ENCODE data around the gene S100PBP. TPM values are rescaled to one million over a fixed set of nuclear protein-coding genes. Genes with fewer than 3 reads are reported as not detected.
"Not testable (repeated sequence)": the region's sequence is repeated elsewhere in the genome, so short reads cannot be mapped to it uniquely, and the experiment has no call there.

Gene S100PBP
- total and polyA plus RNA-seq, 4 donors, result 30.2 to 54.9 (median 48.4) TPM

DNA sequence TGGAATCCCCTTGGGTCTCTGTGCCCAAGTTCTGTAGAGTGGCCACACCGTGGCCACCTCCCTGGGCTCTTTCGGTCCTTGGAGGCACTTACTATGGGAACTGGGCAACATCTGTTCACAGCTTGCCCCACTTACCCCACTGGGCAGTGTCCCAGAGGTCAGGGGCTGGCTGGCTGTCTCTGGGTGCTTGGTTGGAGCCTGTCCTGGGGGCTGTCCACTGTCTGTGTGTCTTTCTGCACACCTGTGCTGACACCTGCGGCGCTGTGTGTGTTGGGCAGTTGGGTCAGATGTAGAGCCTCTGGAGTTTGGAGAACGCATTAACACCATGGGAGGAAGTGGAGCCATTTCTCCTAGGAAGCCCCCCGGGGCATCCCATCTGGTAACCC lies 85.1 kb downstream of the S100PBP start:
- Histone ChIP-seq H3K9me3 (ENCODE audit: control insufficient read depth, insufficient read depth, low read length) (no peaks in the 10 kb centered on the region), H3K36me3 (ENCODE audit: control insufficient read depth, insufficient read depth, low read length) (peaks cover 6% of the 10 kb centered on the region), H3K4me1 (ENCODE audit: control insufficient read depth, insufficient read depth, low read length) (peaks cover 14% of the 10 kb centered on the region), H3K27ac (ENCODE audit: low read depth, low read length) (no peak overlapping the region), H3K4me3 (ENCODE audit: low read depth, low read length) (no peak overlapping the region), H3K27me3 (ENCODE audit: control insufficient read depth, insufficient read depth, low read length) (peaks cover 21% of the 10 kb centered on the region)
- no peak for DNase-seq (ENCODE audit: low read depth in 4 of 6, low spot score in 6 of 6)
- 71% methylated on average over 6 of the region's 6 CpGs for WGBS (ENCODE audit: insufficient coverage)

DNA sequence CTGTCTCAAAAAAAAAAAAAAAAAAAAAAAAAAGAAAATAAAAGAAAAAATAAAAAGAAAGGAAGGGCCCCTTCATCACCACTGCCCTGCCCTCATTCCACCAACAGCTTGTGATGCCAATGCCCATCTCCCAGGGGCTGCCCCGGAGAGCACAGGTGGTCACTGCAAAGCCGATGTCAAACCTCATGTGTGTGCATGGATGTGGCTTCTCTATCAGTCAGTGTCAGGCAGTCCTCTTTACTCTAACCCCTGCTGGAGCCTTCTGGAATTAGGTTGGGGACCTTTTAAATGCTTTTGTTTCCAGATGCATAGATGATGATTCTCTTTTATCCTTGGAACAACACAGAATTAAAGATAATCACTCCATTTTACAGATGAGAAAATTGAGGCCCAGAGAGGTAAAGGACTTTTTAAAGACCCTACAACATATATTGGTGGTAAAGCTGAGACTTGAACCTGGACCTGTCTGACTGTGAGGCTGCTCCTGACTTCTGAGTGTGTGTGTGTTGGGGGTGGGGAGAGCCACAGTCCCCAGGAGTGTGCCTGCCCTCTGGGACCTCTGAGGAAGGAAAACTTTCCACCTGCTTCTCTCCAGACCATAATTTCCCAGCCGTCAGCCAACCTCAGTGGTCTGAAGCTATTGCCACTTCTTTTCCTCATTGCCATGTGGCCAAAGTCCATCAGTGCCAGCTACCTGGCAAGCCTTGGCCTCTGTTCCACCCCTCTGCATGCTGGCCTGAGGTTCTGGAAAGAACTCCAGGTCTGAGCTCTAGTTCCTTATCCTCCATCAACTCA lies 86.7 kb downstream of the S100PBP start:
- 56% methylated on average over 1 of the region's 3 CpGs for WGBS (ENCODE audit: insufficient coverage)
- H3K27me3 ChIP-seq (ENCODE audit: control insufficient read depth, insufficient read depth, low read length), result peaks cover 21% of the 10 kb centered on the region
- H3K4me1 ChIP-seq (ENCODE audit: control insufficient read depth, insufficient read depth, low read length), result peaks cover 14% of the 10 kb centered on the region
- no peaks in the 10 kb centered on the region for H3K36me3 ChIP-seq (ENCODE audit: control insufficient read depth, insufficient read depth, low read length)
- DNase-seq (ENCODE audit: low read depth in 4 of 6, low spot score in 6 of 6), result no peak
- H3K27ac ChIP-seq (ENCODE audit: low read depth, low read length), result no peak overlapping the region
- H3K9me3 ChIP-seq (ENCODE audit: control insufficient read depth, insufficient read depth, low read length), result no peaks in the 10 kb centered on the region
- H3K4me3 ChIP-seq (ENCODE audit: low read depth, low read length), result no peak overlapping the region

DNA sequence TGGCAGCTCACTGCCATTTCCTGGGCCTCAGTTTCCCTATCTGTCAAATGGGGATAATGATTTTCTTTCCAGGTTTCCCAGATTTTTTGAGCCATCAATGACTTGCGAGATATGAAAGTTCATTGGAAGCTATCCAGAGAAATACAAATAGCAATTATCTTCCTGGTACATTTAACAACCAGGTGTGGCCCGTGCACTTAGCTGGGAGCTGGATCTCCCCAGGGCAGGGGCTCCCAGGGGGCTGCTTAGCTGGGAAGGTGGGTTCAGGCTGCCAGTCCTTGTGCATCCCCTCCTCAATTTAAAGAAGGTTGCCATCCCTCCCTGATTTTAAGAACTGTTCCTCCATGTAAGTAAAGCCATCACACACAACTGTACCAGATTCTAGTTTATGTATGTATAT lies 87.3 kb downstream of the S100PBP start:
- H3K9me3 ChIP-seq (ENCODE audit: control insufficient read depth, insufficient read depth, low read length), result no peaks in the 10 kb centered on the region
- peaks cover 14% of the 10 kb centered on the region for H3K4me1 ChIP-seq (ENCODE audit: control insufficient read depth, insufficient read depth, low read length)
- no peak for DNase-seq (ENCODE audit: low read depth in 4 of 6, low spot score in 6 of 6)
- H3K27ac ChIP-seq (ENCODE audit: low read depth, low read length), result no peak overlapping the region
- WGBS (ENCODE audit: insufficient coverage), result 86% methylated on average over 1 of the region's 2 CpGs
- H3K4me3 ChIP-seq (ENCODE audit: low read depth, low read length), result no peak overlapping the region
- H3K36me3 ChIP-seq (ENCODE audit: control insufficient read depth, insufficient read depth, low read length), result no peaks in the 10 kb centered on the region
- peaks cover 21% of the 10 kb centered on the region for H3K27me3 ChIP-seq (ENCODE audit: control insufficient read depth, insufficient read depth, low read length)

DNA sequence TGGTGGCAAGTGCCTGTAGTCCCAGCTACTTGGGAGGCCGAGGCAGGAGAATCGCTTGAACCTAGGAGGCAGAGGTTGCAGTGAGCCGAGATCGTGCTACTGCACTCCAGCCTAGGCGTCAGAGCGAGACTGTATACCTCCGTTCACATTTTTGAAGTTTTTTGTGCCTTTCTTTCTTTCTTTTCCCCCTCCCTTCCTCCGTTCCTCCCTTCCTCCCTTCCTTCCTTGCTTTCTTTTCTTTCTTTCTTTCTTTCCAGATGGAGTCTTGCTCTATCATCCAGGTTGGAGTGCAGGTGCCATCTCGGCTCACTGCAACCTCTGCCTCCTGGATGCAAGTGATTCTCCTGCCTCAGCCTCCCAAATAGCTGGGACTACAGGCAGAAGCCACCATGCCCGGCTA lies 88.1 kb downstream of the S100PBP start:
- H3K4me1 ChIP-seq (ENCODE audit: control insufficient read depth, insufficient read depth, low read length); H3K36me3 ChIP-seq (ENCODE audit: control insufficient read depth, insufficient read depth, low read length); DNase-seq (ENCODE audit: low read depth in 4 of 6, low spot score in 6 of 6); H3K4me3 ChIP-seq (ENCODE audit: low read depth, low read length); H3K9me3 ChIP-seq (ENCODE audit: control insufficient read depth, insufficient read depth, low read length); H3K27ac ChIP-seq (ENCODE audit: low read depth, low read length): not testable (repeated sequence)
- 82% methylated on average over 10 of the region's 10 CpGs for WGBS (ENCODE audit: insufficient coverage)
- H3K27me3 ChIP-seq (ENCODE audit: control insufficient read depth, insufficient read depth, low read length), result peaks cover 14% of the 10 kb centered on the region

DNA sequence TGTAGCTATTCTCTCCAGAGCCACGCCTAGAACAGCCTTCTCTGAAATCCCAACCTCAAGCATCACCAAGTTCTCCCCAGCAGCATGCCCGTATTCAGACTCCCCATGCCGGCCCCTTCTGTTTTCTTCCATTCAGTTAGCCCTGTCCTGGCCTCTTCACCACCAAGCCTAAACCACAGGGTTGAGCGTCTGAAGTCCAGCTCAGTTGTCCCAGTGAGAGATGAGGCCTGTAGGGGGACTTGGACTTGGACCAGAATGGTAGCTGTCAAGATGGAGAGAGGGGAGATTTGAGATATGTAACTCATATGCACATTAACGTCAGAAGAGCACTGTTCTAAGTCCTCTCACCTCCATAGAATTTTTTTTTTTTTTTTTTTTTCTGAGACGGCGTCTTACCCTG lies 89.2 kb downstream of the S100PBP start:
- Histone ChIP-seq H3K27me3 (ENCODE audit: control insufficient read depth, insufficient read depth, low read length) (peaks cover 6% of the 10 kb centered on the region), H3K9me3 (ENCODE audit: control insufficient read depth, insufficient read depth, low read length) (no peaks in the 10 kb centered on the region), H3K4me3 (ENCODE audit: low read depth, low read length) (no peak overlapping the region), H3K36me3 (ENCODE audit: control insufficient read depth, insufficient read depth, low read length) (no peaks in the 10 kb centered on the region), H3K27ac (ENCODE audit: low read depth, low read length) (no peak overlapping the region), H3K4me1 (ENCODE audit: control insufficient read depth, insufficient read depth, low read length) (peaks cover 2% of the 10 kb centered on the region)
- 88% methylated on average over 3 of the region's 7 CpGs for WGBS (ENCODE audit: insufficient coverage)
- no peak for DNase-seq (ENCODE audit: low read depth in 4 of 6, low spot score in 6 of 6)

DNA sequence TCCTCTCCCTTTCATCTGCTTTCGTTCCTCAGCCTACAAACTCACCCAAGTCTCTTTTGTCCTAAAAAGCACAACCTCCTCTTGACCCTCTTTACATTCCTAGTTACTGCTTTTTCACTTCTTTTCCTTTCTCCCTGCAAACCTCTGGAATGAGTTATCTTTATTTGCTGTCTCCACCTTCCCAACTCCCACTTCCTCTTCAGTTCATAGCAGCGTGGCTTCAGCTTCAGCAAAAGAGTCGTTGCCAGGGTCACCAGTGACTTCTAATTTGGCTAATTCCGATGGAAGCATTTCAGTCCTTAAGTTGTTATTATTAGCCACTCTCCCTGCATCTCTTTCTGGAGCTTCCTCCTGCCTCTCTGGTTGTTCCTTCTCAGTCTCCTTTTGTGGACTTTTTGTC lies 90.0 kb downstream of the S100PBP start:
- WGBS (ENCODE audit: insufficient coverage), result 26% methylated on average over 4 of the region's 4 CpGs
- H3K36me3 ChIP-seq (ENCODE audit: control insufficient read depth, insufficient read depth, low read length), result no peaks in the 10 kb centered on the region

More for the DNA sequence above, 90.0 kb downstream of the S100PBP start:
- no peak for DNase-seq (ENCODE audit: low read depth in 4 of 6, low spot score in 6 of 6)
- no peak overlapping the region for H3K4me3 ChIP-seq (ENCODE audit: low read depth, low read length)
- no peaks in the 10 kb centered on the region for H3K9me3 ChIP-seq (ENCODE audit: control insufficient read depth, insufficient read depth, low read length)
- peaks cover 4% of the 10 kb centered on the region for H3K27me3 ChIP-seq (ENCODE audit: control insufficient read depth, insufficient read depth, low read length)
- H3K4me1 ChIP-seq (ENCODE audit: control insufficient read depth, insufficient read depth, low read length), result no peaks in the 10 kb centered on the region
- no peak overlapping the region for H3K27ac ChIP-seq (ENCODE audit: low read depth, low read length)

Other genes starting within 250 kb of the S100PBP start
- gene ZBTB8OS, start 167.1 kb upstream of the S100PBP start, total RNA-seq, result 10 to 100 TPM; 26.6 to 41.8 TPM
- 10 to 100 TPM; 46.6 to 51.0 TPM for gene ZBTB8OS, start 167.1 kb upstream of the S100PBP start, polyA plus RNA-seq (ENCODE audit: insufficient read length in 2 of 2)
- gene RBBP4, start 166.4 kb upstream of the S100PBP start, total RNA-seq, result 100 to 1,000 TPM; 164 to 192 TPM
- 100 to 1,000 TPM; 188 to 217 TPM for gene RBBP4, start 166.4 kb upstream of the S100PBP start, polyA plus RNA-seq (ENCODE audit: insufficient read length in 2 of 2)
- 10 to 100 TPM; 10.6 to 17.2 TPM for gene SYNC, start 114.9 kb upstream of the S100PBP start, total RNA-seq
- gene SYNC, start 114.9 kb upstream of the S100PBP start, polyA plus RNA-seq (ENCODE audit: insufficient read length in 2 of 2), result 1 to 10 TPM; 6.0 to 7.0 TPM
- gene YARS1, start 295 bp upstream of the S100PBP start, total RNA-seq, result 10 to 100 TPM; 51.8 to 54.3 TPM
- gene YARS1, start 295 bp upstream of the S100PBP start, polyA plus RNA-seq (ENCODE audit: insufficient read length in 2 of 2), result 100 to 1,000 TPM in 1 of 2 donors, 10 to 100 TPM in 1; 81.8 to 105 TPM
- 10 to 100 TPM; 44.9 to 82.0 TPM for gene FNDC5, start 53.3 kb downstream of the S100PBP start, total RNA-seq
- gene FNDC5, start 53.3 kb downstream of the S100PBP start, polyA plus RNA-seq (ENCODE audit: insufficient read length in 2 of 2), result 10 to 100 TPM; 64.5 to 76.9 TPM
- gene HPCA, start 68.8 kb downstream of the S100PBP start, total RNA-seq, result 10 to 100 TPM; 19.3 to 57.0 TPM
- 100 to 1,000 TPM; 177 to 209 TPM for gene HPCA, start 68.8 kb downstream of the S100PBP start, polyA plus RNA-seq (ENCODE audit: insufficient read length in 2 of 2)
- 10 to 100 TPM in 1 of 2 donors, 1 to 10 TPM in 1; 7.1 to 12.1 TPM for gene TMEM54, start 83.7 kb downstream of the S100PBP start, total RNA-seq
- 10 to 100 TPM; 31.3 to 34.0 TPM for gene TMEM54, start 83.7 kb downstream of the S100PBP start, polyA plus RNA-seq (ENCODE audit: insufficient read length in 2 of 2)
- gene RNF19B, start 147.2 kb downstream of the S100PBP start, total RNA-seq, result 10 to 100 TPM; 13.6 to 22.1 TPM
- gene RNF19B, start 147.2 kb downstream of the S100PBP start, polyA plus RNA-seq (ENCODE audit: insufficient read length in 2 of 2), result 10 to 100 TPM; 33.4 to 35.5 TPM
- gene AK2, start 219.2 kb downstream of the S100PBP start, total RNA-seq, result 100 to 1,000 TPM in 1 of 2 donors, 10 to 100 TPM in 1; 57.1 to 135 TPM
- gene AK2, start 219.2 kb downstream of the S100PBP start, polyA plus RNA-seq (ENCODE audit: insufficient read length in 2 of 2), result 100 to 1,000 TPM; 110 to 126 TPM